ENCODE data around the gene SCN4A. TPM values are rescaled to one million over a fixed set of nuclear protein-coding genes. Genes with fewer than 3 reads are reported as not detected.
"Not testable (repeated sequence)": the region's sequence is repeated elsewhere in the genome, so short reads cannot be mapped to it uniquely, and the experiment has no call there.

SCN4A gene
- total RNA-seq, 1 donor from 2014 or later = 1.8 TPM

DNA sequence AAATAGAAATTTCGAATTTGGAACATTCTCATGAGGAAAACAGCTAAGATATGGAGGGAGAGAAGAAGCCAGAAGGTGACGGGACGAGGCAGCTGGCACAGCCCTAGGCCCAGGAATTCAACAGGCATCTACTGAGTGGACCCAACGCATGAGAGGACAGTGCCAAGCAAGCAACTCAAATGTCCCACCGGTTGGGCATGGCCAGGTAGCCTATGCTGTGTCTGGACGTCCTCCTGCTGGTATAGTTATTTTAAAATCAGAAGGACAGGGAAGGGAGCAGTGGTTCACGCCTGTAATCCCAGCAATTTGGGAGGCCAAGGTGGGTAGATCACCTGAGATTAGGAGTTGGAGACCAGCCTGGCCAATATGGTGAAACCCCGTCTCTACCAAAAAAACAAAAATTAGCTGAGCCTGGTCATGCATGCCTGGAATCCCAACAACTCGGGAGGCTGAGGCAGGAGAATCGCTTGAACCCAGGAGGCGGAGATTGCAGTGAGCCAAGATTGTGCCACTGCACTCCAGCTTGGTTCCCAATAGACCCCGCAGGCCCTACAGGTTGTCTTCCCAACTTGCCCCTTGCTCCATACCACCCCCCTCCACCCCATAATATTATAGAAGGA is 56.0 kb downstream of the SCN4A start:
- Histone ChIP-seq H3K36me3 (no peaks in the 10 kb centered on the region), H3F3A (ENCODE audit: low read depth) (peaks cover 6% of the 10 kb centered on the region), H3K27me3 (peaks cover 4% of the 10 kb centered on the region), H4K20me1 (ENCODE audit: low read depth) (no peaks in the 10 kb centered on the region), H3K4me3 (no peak overlapping the region), H3K79me2 (ENCODE audit: low read depth) (no peaks in the 10 kb centered on the region), H3K9ac (no peak overlapping the region), H2AFZ (replicated peaks) (no peak overlapping the region), H3K4me1 (no peaks in the 10 kb centered on the region), H3K9me3 (ENCODE audit: low read depth) (no peaks in the 10 kb centered on the region), H3K4me2 (no peak overlapping the region), H3K27ac (no peak overlapping the region)
- Mint-ChIP-seq H3K4me1 (peaks cover 9% of the 10 kb centered on the region), H3K27me3 (ENCODE audit: insufficient read depth, low read depth) (peaks cover 10% of the 10 kb centered on the region), H3K4me3 (no peak overlapping the region), H3K36me3 (no peaks in the 10 kb centered on the region), H3K9me3 (no peaks in the 10 kb centered on the region), H3K27ac (no peak overlapping the region)
- no peak for TF ChIP-seq EZH2 (IDR thresholded peaks at IDR 0.05)
- TF ChIP-seq EZH2phosphoT487 (IDR thresholded peaks at IDR 0.05) = no peak
- TF ChIP-seq, protein P1, sequence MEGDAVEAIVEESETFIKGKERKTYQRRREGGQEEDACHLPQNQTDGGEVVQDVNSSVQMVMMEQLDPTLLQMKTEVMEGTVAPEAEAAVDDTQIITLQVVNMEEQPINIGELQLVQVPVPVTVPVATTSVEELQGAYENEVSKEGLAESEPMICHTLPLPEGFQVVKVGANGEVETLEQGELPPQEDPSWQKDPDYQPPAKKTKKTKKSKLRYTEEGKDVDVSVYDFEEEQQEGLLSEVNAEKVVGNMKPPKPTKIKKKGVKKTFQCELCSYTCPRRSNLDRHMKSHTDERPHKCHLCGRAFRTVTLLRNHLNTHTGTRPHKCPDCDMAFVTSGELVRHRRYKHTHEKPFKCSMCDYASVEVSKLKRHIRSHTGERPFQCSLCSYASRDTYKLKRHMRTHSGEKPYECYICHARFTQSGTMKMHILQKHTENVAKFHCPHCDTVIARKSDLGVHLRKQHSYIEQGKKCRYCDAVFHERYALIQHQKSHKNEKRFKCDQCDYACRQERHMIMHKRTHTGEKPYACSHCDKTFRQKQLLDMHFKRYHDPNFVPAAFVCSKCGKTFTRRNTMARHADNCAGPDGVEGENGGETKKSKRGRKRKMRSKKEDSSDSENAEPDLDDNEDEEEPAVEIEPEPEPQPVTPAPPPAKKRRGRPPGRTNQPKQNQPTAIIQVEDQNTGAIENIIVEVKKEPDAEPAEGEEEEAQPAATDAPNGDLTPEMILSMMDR (IDR thresholded peaks at IDR 0.05) = no peak
- no peak for DNase-seq (ENCODE audit: low spot score)

DNA sequence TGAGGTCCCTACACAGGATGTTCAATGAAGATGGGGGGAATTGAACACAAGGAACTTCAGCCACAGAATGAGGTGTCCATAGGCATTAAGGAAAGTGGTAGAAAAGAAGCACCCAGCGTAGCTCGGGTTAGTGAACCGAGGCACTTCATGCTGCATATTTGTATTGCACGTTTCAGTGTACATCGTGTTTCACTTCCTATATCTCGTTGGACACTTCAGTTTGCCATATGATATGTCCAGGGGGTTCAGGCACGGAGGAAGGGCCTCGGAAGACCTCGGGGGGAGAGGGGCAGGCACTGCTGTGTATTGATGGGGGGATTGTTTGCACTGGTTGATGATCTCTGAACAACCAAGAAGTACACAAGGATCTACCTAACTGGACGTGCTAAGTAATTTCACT is 57.0 kb downstream of the SCN4A start:
- H3K27ac Mint-ChIP-seq; H3K9ac ChIP-seq; H3K9me3 Mint-ChIP-seq; H3K36me3 ChIP-seq; H3K4me3 Mint-ChIP-seq; H3K9me3 ChIP-seq (ENCODE audit: low read depth); H3K79me2 ChIP-seq (ENCODE audit: low read depth); H3K4me1 ChIP-seq; H3K4me1 Mint-ChIP-seq; H3F3A ChIP-seq (ENCODE audit: low read depth); H3K27me3 ChIP-seq; H3K27ac ChIP-seq; H3K36me3 Mint-ChIP-seq; H3K4me2 ChIP-seq; H2AFZ ChIP-seq (replicated peaks); H4K20me1 ChIP-seq (ENCODE audit: low read depth); H3K4me3 ChIP-seq; H3K27me3 Mint-ChIP-seq (ENCODE audit: insufficient read depth, low read depth); DNase-seq (ENCODE audit: low spot score): not testable (repeated sequence)

DNA sequence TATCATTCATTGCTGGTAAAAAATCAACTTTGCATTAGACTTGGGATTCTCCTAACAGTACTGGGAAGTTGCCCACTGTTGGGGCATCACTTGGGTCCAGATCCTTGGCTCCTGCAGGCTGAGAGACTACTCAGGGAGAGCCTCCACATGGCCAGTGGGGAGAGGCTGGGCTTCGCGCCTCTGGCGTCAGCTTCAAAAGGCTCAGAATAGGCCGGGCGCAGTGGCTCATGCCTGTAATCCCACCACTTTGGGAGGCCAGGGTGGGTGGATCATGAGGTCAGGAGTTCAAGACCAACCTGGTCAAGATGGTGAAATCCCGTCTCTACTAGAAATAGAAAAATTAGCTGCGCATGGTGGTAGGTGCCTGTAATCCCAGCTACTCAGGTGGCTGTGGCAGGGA is 58.2 kb downstream of the SCN4A start:
- no peak for DNase-seq (ENCODE audit: low spot score)
- no peaks in the 10 kb centered on the region for H3K36me3 Mint-ChIP-seq
- Histone ChIP-seq H3K4me1 (no peaks in the 10 kb centered on the region), H3K4me3 (no peak overlapping the region), H3K27me3 (peaks cover 4% of the 10 kb centered on the region), H4K20me1 (ENCODE audit: low read depth) (no peaks in the 10 kb centered on the region), H3K27ac (no peak overlapping the region), H2AFZ (replicated peaks) (no peak overlapping the region), H3K9me3 (ENCODE audit: low read depth) (no peaks in the 10 kb centered on the region), H3K79me2 (ENCODE audit: low read depth) (no peaks in the 10 kb centered on the region), H3K36me3 (no peaks in the 10 kb centered on the region), H3K4me2 (no peak overlapping the region), H3F3A (ENCODE audit: low read depth) (peaks cover 6% of the 10 kb centered on the region), H3K9ac (no peak overlapping the region)
- peaks cover 8% of the 10 kb centered on the region for H3K27me3 Mint-ChIP-seq (ENCODE audit: insufficient read depth, low read depth)
- H3K4me1 Mint-ChIP-seq = peaks cover 5% of the 10 kb centered on the region
- TF ChIP-seq EZH2 (IDR thresholded peaks at IDR 0.05) = no peak
- TF ChIP-seq, protein P1 (IDR thresholded peaks at IDR 0.05) = no peak
- no peak for TF ChIP-seq EZH2phosphoT487 (IDR thresholded peaks at IDR 0.05)
- H3K27ac Mint-ChIP-seq = no peak overlapping the region
- no peak overlapping the region for H3K4me3 Mint-ChIP-seq
- no peaks in the 10 kb centered on the region for H3K9me3 Mint-ChIP-seq

DNA sequence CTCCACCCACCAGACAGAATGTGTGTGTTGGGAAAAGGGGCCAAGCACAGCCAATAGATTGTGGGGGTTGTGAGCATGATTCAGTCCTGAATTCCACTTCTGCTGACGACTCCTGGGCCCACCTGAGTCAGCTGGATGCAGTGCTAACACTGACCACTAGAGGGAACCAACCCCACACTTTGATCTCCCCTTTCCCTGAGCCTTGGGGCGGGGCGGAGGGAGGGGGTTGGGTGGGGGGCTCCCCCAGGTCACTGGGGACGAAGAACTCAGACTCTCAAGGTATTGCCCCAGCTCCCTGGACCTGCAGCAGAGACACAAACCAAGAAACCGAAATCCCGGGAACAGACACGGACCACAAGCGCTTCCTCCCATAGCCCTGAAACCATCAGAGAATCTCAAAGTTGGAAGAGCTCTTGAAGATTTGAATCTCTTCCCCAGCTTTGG is 61.0 kb downstream of the SCN4A start:
- Mint-ChIP-seq H3K27me3 (ENCODE audit: insufficient read depth, low read depth) (no peaks in the 10 kb centered on the region), H3K4me3 (no peak overlapping the region), H3K36me3 (no peaks in the 10 kb centered on the region), H3K27ac (no peak overlapping the region), H3K9me3 (no peaks in the 10 kb centered on the region), H3K4me1 (no peaks in the 10 kb centered on the region)
- H4K20me1 ChIP-seq (ENCODE audit: low read depth) = no peaks in the 10 kb centered on the region
- peak; percentile 59 for DNase-seq (ENCODE audit: low spot score)
- H3K27me3 ChIP-seq = no peaks in the 10 kb centered on the region
- no peaks in the 10 kb centered on the region for H3K36me3 ChIP-seq
- H3F3A ChIP-seq (ENCODE audit: low read depth) = no peaks in the 10 kb centered on the region
- no peaks in the 10 kb centered on the region for H3K9me3 ChIP-seq (ENCODE audit: low read depth)
- H3K4me1 ChIP-seq = no peaks in the 10 kb centered on the region
- no peaks in the 10 kb centered on the region for H3K79me2 ChIP-seq (ENCODE audit: low read depth)
- H3K4me3 ChIP-seq = no peak overlapping the region
- H3K9ac ChIP-seq = no peak overlapping the region
- TF ChIP-seq EZH2phosphoT487 (IDR thresholded peaks at IDR 0.05) = no peak
- TF ChIP-seq, protein P1 (IDR thresholded peaks at IDR 0.05) = peak; percentile 74
- TF ChIP-seq EZH2 (IDR thresholded peaks at IDR 0.05) = no peak
- H3K27ac ChIP-seq = no peak overlapping the region
- no peak overlapping the region for H3K4me2 ChIP-seq
- H2AFZ ChIP-seq (replicated peaks) = no peak overlapping the region

All from neural progenitor cell (in vitro differentiated cells).